HG03571 (cell line): Measurements from ENCODE around the gene DDX39A.

Experiments
- ATAC-seq: cut with Tn5 transposase; IDR thresholded peaks from one replicate; pipeline ENCODE4 v1.9.1; 2021; ENCODE audit not compliant: unreplicated experiment

The DDX39A gene

DNA sequence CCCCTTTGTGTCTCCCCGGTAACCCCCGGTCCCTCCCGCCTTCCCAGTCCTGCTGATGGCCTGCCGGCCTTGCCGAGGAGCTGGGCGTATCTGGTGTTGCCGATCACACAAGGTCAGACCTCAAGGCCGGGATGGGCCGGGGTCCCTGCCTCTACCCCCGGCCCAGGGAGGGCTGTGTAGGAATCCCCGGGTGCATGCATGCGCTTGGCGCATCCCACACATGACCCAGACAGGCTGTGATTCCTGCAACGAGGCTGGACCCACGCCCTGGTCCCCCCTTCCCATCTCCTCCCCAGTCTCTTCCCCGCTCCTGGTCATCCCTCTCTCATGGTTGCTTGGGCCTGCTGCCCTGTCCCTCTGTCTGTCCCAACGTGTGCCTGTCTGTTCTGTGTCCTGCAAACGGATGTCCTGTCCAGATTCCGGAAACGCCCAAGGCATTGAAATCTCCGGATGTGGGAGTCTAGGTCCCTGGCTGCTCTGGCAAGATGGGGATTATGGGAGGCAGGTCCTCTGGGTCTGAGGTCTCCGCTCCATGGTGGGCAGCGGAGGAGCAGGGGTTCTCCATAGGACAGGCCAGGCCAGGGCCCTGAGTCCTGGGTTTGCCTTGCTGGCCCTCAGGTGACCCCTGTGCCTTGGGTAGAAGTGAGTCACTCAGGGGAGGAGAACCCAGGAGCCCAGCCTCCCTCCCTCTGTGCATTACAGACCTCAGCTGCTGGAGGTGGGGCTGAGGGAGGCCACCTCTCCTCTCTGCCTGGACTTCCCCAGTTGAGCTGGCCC is 15.6 kb upstream of the DDX39A start:
- ATAC-seq: no peak

DNA sequence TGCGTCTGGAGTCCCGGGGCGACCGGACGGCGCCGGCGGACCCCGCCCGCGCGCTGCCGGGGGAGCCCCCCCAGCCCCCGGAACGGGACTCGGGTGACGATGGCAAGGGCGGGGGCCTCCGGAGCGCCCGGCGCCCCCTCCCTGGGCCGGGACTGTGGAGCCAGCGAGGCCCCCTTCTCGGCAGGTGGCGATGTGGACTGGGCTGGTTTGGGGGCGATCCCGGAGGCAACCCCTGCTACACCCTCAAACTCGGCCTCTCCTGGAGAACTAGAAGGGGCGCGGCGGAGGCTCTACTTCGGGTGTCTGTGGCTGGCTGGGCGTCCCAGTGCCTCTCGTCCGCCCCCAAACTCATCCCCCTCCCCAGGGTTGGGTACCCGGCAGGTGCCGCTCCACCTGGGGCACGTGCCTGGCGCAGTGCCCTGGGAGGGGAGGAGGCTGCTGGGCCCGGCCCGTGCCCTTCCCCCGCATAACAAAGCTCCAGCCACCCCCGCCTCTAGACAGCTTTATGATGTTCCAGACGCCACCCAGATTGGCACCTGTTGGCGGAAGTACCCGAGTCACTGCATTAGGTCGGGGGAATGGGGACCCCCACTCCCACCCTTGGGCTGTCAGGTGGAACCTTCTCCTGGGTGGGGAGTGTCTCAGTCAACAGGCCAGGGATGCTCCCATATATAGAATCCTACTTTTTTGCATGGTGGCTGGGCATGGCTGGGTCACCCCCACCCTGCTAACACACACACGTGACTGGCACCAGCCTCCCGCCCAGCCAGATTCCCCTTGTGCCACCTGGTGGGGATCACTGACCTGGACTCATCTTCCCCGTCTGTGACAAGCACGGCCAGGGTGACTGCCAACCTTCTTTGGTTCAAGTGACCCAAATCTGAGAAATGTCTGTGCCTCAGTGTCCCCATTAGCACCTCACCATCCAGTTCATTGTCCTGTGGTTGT is 14.7 kb upstream of the DDX39A start:
- ATAC-seq: no peak

DNA sequence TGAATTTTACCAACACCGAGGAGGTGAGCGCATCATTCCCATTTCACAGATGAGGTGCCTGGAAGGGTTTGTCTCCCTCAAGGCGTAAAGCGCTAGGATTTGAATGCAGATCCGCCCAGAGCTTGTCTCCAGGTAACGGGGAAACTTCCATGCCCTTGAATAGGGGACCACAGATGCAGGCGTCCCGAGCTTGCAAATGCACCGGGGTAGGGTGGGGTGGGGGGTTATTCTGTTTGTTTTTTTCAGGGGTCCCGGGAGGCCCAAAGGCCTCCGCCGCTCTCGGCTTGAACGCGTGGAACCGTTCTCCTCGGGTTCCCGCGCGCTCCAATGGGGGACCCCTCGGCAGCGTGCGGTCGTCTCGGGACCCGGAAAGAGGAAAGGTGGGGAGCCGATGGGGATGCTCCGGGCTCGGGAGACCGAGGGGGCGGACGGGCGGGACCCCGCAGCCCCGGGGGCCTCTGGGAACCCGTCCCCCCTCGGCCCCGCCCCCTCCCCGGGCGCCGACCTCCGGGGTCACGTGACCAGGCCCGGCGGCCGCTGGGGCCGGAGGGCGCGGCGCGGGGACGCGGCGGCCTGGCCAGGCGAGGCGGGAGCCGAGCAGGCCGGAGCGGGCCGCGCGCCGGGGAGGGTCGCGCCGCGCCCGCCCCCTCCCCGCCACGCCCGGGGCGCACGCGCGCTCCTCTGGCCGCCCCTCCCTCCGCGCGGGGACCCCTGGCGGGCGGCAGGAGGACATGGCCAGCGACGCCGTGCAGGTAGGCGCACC is 13.8 kb upstream of the DDX39A start, which contains the start of gene PKN1:
TSS of gene PKN1 (plus strand) at position 516 of the 763 bp plus-strand sequence. CDS start at position 732, 216 bp downstream.
- ATAC-seq: no peak

DNA sequence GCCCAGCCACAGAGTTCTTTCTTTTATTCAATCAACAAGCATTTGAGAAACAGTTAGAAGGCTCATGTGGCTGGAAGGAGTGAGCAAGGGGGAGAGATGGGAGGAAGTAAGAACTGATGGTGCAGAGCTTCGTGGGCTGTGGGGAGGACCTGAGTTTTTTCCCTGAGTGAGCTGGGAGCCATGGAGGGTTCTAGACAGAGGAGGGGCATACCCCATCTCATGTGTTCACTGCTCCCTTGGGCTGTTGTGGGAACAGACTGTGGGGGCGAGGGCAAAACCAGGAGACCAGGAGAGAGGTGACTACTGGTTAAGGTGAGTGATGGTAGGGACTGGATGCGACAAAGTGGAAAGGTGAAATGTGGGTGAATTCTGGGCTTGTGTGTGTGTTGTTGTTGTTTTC is 11.6 kb upstream of the DDX39A start:
- ATAC-seq: no peak

DNA sequence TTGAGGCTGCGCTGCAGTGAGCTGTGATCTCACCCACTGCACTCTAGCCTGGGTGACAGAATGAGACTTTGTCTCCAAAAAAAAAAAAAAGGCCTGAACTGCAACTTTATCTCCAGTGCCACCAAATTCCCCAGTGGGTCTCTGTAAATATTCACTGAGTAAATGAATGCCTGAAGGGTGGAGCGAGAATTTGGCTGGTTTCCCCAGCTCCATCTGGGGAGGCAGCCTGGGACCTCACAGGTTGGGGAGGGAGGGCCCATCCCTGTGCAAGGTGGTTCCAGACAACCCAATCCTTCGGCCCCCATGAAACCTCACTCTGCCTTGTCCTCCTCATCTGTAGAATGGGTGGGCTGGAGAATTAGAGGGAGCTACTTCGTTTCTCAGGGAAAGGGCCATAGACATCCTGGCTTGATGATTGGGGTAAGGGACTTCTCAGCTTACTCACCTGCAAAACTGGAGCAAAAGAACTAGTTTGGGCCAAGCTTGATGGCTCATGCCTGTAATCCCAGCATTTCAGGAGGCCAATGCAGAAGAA is 9.8 kb upstream of the DDX39A start:
- no peak for ATAC-seq

DNA sequence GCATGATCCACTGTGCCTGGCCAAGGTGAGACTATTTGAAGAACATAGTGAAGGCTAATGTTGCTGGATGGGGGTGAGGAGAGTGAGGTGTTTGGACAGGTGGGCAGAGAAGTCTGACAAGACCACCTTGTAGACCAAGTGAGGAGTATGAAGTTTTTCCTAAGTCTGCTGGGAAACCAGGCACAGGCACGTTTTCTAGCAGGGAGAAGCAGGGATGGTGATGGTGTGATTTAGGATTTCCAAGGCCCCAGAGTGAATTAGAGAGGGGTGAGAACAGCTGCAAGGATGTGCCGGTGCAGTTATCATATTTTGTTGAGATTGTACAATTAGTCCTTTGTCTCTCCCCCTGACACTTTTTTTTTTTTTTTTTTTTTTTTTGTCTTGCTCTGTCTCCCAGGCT is 8.3 kb upstream of the DDX39A start:
- no peak for ATAC-seq

DNA sequence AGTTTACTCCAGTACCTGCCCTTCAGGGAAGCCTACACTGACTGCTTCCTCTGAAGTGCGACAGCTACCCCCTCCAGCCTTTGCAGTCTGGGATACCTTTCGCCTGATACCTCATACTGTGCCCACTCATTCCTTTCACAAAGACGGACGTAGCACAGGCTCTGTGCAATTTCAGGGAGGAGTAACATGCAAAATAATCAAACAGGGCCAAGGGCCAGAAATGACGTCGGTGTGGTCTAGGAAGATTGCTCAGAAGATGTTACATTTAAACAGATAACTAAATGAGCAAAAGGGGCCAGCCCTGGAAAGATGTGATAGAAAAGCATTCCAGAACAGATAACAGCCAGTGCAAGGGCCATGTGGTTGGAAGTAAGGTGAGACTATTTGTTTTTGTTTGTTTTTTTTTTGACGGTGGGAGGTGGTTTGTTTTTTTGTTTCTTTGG is 6.6 kb upstream of the DDX39A start:
- no peak for ATAC-seq

DNA sequence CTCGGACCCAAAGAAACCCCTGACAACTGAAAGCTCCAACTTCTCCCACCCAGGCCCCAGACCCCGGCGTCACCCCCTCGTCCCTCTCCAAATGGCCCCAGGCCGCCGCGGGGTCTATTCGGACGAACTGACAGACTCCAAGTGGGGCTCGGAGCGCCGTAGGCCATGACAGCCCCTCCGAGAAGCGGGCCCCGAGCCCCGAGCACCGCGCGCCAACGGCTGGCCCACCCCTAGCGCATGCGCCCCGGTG is 360 bp downstream of the DDX39A start:
- no peak for ATAC-seq

DNA sequence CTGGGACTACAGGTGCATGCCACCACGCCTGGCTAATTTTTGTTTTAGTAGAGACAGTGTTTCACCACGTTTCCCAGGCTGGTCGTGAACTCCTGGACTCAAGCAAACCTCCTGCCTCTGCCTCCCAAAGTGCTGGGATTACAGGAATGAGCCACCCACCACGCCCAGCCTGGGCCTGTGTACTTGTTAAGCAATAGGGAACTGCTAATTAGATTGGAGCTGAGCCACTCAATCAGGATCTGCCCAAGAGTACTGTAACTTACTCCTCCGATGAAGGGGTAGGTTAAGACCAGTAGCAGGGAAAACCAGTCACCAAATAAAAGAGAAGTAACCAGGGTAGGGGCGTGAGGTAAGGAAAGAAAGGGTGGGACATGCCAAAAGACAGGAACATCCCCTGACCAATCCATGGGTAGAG is 2.3 kb downstream of the DDX39A start:
- no peak for ATAC-seq

DNA sequence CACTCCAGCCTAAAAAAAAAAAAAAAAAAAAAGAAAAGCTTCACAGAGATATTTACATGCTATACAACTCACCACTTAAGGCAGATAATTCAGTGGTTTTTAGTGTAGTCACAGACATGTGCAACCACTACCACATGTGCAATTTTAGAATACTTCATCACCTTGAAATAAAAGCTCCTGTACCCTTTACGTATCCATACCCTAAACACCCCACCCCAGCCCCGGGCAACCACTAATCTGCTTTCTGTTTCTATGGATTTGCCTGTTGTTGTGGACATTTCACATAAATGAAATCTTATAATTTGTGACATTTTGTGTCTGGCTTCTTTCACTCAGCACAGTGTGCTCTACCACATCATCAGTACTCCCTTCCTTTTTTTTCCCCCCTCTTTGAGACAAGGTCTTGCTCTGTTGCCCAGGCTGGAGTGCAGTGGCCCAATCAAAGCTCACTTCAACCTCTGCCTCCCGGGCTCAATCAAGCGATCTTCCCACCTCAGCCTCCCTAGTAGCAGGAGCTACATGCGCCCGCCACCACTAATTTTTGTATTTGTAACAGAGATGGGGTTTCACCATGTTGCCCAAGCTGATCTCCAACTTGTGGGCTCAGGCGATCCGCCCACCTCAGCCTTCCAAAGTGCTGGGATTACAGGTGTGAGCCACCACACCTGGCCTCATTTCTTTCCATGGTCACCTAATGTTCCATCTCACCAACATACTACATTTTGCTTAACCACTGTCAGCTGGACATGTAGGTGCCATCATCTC is 4.0 kb downstream of the DDX39A start:
- no peak for ATAC-seq

DNA sequence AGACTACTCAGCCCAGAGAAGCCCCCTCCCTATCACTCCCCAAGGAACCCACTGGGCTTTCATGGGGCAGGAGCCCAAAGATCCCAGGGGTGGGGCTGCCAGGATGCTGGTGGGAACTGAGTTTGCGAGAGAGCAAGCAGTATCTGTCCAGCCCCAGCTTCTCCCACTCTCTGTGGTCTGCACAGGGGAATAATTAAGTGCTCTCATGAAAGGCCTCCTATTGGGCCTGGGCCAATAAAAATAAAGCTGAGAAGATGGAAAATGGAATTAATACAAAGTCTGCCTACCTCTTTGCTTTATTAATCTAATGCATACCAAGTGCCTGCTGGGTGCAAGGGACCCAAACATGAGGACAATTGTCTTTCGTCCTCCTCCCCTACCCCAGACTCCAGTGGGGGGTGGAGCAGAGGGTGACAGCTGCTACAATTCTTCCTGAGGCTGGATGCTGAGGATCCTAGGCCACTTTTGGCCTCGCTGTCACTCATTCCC is 5.4 kb downstream of the DDX39A start:
- no peak for ATAC-seq

DNA sequence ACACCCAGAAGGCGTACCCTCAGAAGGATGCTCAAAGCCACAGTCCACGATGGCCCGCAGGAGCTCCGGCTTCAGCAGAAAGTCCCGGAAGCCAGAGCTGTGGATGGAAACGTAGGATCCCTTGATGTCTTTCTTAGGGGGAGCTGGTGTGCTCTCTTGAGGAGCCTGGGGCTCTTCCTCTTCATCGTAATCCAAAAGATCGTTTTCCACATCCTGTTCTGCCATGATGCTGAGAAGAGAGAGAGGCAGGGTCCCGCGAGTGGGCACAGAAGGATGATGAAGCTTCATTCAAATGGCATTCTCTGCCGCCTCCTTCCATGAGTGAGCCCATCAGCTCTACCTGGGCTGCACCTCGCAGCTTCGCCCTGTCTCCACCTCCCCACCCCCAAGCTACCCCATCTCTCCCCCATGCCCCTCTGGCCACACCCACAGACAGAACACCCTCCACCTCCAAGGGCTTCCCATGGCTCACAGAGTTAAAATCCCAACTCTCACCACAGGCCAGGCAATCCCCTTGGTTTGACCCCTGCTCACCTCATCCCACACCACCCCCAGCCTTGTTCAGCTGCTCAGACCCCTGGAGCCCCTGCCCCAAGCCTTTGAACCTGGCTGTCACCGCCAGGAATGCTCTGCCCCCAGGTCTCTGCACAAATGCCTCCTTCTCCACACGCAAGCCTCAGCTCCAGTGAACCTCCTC is 6.0 kb downstream of the DDX39A start:
- no peak for ATAC-seq

DNA sequence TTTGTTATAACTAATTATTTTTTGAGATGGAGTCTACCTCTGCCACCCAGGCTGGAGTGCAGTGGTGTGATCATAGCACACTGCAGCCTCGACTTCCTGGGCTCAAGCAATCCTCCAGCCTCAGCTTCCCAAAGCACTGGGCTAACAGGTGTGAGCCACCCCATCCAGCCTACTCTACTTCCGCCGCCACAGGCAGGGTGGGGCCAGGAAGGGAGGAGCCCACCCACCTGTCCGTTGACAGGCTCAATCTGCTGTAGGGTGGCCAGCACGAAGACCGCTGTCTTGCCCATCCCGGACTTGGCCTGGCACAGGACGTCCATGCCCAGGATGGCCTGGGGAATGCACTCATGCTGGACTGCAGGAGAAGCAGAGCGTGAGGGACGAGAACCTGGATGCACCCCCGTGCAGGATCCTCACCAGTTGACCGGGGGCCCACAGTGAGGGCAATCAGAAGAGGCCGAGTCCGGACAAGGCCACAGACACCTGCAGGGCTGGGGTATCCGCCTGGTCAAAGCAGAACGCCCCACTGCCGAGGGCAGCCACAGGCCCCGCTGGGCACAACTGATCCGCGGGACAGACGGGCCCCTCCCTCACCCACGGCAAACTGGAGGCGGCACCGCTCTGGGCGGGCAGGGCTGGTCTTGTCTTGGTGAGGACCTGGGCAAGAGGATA is 6.7 kb downstream of the DDX39A start:
- ATAC-seq: no peak

DNA sequence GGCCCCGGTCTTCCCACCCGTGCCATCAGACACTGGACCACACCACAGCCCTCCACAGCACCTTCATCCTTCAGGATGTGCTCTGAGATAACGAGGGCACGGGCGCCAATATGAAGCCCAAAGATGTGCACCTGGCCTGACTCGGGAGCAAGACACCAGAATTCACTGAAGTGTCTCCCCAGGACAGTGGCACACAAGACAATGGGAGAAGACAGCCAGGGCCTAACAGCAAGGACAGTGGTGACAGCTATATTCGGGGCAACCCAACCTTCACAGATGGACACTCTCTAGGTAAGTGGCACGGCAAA is 7.2 kb downstream of the DDX39A start:
- ATAC-seq: no peak

DNA sequence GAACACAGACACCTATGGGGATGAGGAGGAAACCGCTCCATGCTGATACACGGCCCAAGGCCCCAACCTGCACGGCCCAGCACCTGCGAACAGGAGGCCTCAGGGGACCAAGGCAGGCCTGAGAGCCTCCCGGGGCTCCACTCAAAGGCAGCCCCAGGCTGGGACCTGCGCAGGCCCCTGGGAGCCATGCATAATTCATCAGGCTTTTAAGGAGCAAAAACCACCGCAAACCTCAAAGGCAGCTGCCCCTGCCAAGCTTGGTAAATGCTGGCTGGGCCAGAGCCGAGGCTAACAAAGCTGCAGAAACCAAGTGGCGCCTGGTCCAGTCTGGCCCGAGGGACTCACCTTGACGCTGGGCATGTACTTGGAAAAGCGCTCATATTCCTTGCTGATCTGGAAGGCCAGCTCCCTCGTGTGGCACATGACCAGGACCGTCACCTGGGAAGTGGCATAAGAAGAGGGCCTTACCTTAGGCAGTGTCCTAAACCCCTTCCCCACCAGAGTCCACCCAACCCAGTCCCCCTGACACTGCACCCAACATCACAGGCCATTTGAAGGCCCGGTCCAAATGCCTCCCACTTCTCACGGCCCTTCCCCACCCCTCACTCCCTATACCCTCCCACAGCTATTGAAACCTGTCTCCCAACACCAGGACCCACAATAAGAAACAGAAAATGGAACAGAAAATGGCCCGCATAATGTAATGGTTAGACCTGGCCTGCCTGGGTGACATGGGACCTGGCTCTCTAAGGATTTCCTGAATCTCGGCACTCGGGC is 7.8 kb downstream of the DDX39A start:
- ATAC-seq: no peak

DNA sequence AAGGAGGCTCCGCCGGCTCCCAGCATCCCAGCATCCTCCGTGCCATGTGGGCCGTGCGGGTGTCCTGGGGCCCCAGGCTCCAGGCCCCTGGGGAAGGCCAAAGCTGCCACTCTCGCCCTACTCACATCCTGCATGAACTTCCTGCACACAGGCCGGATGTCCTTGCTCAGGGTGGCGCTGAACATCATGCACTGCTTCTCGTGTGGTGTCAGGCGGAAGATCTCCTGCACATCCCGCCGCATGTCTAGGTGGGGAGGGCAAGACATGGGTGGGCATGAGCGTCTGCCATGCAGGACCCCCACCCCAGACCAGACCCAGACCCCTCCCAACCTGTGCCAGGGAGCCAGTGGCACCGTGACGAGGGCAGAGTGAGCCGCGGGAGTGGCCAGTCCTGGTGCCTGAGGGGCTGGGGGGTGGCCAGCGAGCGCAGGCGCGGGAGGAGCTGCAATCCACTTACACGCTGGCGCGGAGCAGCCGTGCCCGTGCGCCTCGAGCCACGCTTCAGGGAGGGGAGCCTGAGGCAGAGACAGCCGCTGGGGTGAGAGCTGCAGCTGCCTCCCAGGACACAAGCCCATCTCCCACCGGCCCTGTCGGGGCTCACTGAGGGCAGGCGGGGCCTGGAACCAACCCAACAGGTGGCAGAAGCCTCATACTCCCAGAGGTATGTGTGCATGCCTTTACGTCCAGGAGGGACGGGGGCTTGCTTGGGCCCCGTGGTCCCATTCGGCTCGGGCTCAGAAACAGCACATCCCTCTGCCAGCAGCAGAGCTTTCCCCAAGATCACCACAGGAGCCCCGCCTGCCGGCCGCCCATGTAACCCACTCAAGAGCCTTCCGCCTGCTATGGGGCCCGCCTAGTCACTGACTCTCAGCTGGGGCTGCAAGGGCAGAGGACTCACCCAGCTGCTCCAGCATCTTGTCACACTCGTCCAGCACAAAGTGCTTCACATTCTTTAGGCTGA is 8.8 kb downstream of the DDX39A start:
- ATAC-seq: no peak
